OCI-LY7 (cell line): ENCODE results near the gene JAG2.

Experiments used
- EZH2phosphoT487 ChIP-seq: fragments of 200-600 bp; sonication (generic); IDR thresholded peaks from 2 replicates; pipeline ENCODE4 v1.6.1; 2018; ENCODE audit warnings: low read depth, borderline replicate concordance, mild to moderate bottlenecking, mixed run types, antibody characterized with exemption, low read length, moderate library complexity, mixed read lengths
- TF ChIP-seq, protein P1 (sequence below): fragments of 200-600 bp; sonication (generic); conservative IDR thresholded peaks from 2 replicates; pipeline ENCODE4 v1.5.1; 2014; ENCODE audit warnings: mild to moderate bottlenecking, antibody characterized with exemption, low read length, moderate library complexity, mixed read lengths

DNA sequence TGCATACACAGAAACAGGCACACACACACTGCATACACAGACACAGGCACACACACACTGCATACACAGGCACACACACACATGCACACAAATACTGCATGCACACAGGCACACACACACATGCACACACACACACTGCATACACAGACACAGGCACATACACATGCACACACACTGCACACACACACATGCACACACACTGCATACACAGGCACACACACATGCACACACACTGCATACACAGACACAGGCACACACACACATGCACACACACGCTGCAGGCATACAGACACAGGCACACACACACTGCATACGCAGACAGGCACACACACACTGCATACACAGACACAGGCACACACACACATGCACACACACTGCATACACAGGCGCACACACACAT, 47.0 kb upstream of the JAG2 start:
- no peak for TF ChIP-seq EZH2phosphoT487
- TF ChIP-seq, protein P1, sequence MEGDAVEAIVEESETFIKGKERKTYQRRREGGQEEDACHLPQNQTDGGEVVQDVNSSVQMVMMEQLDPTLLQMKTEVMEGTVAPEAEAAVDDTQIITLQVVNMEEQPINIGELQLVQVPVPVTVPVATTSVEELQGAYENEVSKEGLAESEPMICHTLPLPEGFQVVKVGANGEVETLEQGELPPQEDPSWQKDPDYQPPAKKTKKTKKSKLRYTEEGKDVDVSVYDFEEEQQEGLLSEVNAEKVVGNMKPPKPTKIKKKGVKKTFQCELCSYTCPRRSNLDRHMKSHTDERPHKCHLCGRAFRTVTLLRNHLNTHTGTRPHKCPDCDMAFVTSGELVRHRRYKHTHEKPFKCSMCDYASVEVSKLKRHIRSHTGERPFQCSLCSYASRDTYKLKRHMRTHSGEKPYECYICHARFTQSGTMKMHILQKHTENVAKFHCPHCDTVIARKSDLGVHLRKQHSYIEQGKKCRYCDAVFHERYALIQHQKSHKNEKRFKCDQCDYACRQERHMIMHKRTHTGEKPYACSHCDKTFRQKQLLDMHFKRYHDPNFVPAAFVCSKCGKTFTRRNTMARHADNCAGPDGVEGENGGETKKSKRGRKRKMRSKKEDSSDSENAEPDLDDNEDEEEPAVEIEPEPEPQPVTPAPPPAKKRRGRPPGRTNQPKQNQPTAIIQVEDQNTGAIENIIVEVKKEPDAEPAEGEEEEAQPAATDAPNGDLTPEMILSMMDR, result no peak
